ENCODE measurements around the gene ADM5.

GRCh38 chr19:49666120-49666444 lies 23.3 kb upstream of the ADM5 start:
- TF ChIP-seq, protein P1, sequence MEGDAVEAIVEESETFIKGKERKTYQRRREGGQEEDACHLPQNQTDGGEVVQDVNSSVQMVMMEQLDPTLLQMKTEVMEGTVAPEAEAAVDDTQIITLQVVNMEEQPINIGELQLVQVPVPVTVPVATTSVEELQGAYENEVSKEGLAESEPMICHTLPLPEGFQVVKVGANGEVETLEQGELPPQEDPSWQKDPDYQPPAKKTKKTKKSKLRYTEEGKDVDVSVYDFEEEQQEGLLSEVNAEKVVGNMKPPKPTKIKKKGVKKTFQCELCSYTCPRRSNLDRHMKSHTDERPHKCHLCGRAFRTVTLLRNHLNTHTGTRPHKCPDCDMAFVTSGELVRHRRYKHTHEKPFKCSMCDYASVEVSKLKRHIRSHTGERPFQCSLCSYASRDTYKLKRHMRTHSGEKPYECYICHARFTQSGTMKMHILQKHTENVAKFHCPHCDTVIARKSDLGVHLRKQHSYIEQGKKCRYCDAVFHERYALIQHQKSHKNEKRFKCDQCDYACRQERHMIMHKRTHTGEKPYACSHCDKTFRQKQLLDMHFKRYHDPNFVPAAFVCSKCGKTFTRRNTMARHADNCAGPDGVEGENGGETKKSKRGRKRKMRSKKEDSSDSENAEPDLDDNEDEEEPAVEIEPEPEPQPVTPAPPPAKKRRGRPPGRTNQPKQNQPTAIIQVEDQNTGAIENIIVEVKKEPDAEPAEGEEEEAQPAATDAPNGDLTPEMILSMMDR (conservative IDR thresholded peaks at IDR 0.05 in 1 of 2, IDR thresholded peaks at IDR 0.05 in 1 of 2; ENCODE audit: extremely low read depth in 1 of 2, insufficient read depth in 1 of 2, low read depth in 1 of 2, low read length in 2 of 2), result no peak
- no peak for TF ChIP-seq EZH2 (IDR thresholded peaks at IDR 0.05; ENCODE audit: borderline replicate concordance, low read length)

Measured in mammary epithelial cell (primary cell).